Activated T-cell treated with anti-CD3 and anti-CD28 coated beads for 1 hour (primary cell): ENCODE results near the gene TSPEAR.
A peak's percentile ranks its signal among the peaks of the same experiment; 100 is the strongest.
"Not testable (repeated sequence)": the region's sequence is repeated elsewhere in the genome, so short reads cannot be mapped to it uniquely, and the experiment has no call there.

Experiments used
- DNase-seq: peaks from one replicate; pipeline ENCODE4 v3.0.0-alpha.2; 2020; ENCODE audit warnings: low read depth

Gene TSPEAR

GRCh38 chr21:44684077-44684476 lies 27.3 kb downstream of the TSPEAR start:
- no peak for DNase-seq

GRCh38 chr21:44682580-44683151 lies 28.7 kb downstream of the TSPEAR start:
- no peak for DNase-seq

GRCh38 chr21:44681861-44682579 lies 29.4 kb downstream of the TSPEAR start, which contains the start of gene KRTAP12-1:
KRTAP12-1 (minus strand) TSS chr21:44682163; CDS start chr21:44682123, 40 bp downstream.
- DNase-seq: no peak

- DNase-seq: no peak
These were observed 30.2 kb downstream of the TSPEAR start for GRCh38 chr21:44681152-44681551.

- no peak for DNase-seq
These were observed 33.5 kb downstream of the TSPEAR start for GRCh38 chr21:44677881-44678280.

- DNase-seq: no peak
These were observed 39.5 kb downstream of the TSPEAR start for GRCh38 chr21:44671911-44672310.

GRCh38 chr21:44670642-44671432 lies 40.5 kb downstream of the TSPEAR start:
- no peak for DNase-seq

GRCh38 chr21:44667612-44668011 lies 43.8 kb downstream of the TSPEAR start:
- no peak for DNase-seq

GRCh38 chr21:44666401-44667320 lies 44.7 kb downstream of the TSPEAR start, which contains the start of gene KRTAP12-2:
KRTAP12-2 (minus strand) TSS chr21:44666927; CDS start chr21:44666886, 41 bp downstream.
- DNase-seq: no peak

GRCh38 chr21:44664691-44665090 lies 46.7 kb downstream of the TSPEAR start:
- DNase-seq: no peak

- DNase-seq: not testable (repeated sequence)
These were observed 49.8 kb downstream of the TSPEAR start for GRCh38 chr21:44661567-44661966.

- DNase-seq: no peak
These were observed 52.3 kb downstream of the TSPEAR start for GRCh38 chr21:44658913-44659595.

- DNase-seq: no peak
These were observed 52.8 kb downstream of the TSPEAR start for GRCh38 chr21:44658541-44658910.

GRCh38 chr21:44657635-44658540 lies 53.5 kb downstream of the TSPEAR start, which contains the start of gene KRTAP12-3:
KRTAP12-3 (plus strand) TSS chr21:44657932; CDS start chr21:44657980, 48 bp downstream.
- peak; percentile 19 for DNase-seq

- no peak for DNase-seq
These were observed 54.5 kb downstream of the TSPEAR start for GRCh38 chr21:44656868-44657267.

- no peak for DNase-seq
These were observed 56.7 kb downstream of the TSPEAR start, which contains the start of gene KRTAP12-4 for GRCh38 chr21:44654576-44655175. KRTAP12-4 (minus strand) TSS chr21:44654659; CDS start chr21:44654614, 45 bp downstream.

- DNase-seq: peak; percentile 22
These were observed 57.5 kb downstream of the TSPEAR start for GRCh38 chr21:44653656-44654575.

GRCh38 chr21:44653123-44653522 lies 58.2 kb downstream of the TSPEAR start:
- DNase-seq: no peak
